ENCODE data around the gene TTLL13. TPM values are rescaled to one million over a fixed set of nuclear protein-coding genes. Genes with fewer than 3 reads are reported as not detected.

TTLL13 gene
- total and polyA plus RNA-seq, 9 of the 15 experiments (the other 6 are each of a cell fraction or from before 2014, with no cell fraction given), result 0.05 to 0.24 (median 0.11) TPM; not detected in 1

DNA sequence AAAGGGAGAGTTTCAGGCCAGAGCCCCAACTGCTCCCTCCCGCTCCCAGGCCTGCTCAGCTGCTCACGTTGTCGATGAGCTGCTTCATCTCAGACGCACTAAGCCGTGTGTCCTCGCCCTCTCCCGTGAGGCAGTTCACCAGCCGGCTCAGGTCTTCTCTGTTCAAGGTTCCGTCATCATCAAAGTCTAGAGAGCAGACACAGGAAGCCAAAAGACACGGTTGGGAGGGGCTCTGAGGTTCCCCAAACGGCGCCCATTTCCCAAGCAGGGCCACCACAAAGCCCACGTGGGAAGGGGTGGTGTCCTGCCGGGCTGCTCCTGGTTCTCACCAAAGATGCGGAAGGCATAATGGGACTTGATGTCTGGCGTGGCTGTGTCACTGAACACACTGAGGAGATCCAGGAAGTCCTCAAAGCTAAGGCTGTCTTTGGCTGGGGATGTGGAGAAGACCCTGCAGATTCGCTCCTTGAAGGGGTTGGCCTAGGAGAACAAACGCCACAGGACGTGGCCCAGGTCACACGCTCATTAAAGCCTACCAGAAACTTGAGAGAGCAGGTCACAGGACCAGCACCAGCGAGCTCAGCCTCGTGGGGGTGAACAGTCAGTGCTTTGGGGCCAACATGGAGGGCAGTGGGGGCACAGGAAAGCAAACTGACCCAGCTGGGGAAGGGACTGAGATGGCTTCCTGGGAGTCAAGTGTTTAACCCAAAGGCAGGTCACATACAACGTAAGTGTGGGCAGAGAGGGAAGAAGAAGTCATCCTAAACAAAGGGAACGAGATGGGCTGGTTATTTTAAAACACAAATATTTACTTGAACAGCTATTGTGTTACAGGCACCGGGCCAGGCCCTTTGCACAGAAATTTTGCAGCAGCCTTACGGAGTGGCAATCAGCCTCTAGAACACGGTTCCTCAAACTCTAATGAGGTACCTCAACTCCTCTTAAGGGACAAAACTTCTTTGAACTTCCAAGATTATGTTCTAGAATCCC, 18.0 kb upstream of the TTLL13 start:
- no peak for FAIRE-seq
- peak overlapping the region in 1 of 2 experiments; percentile 70; a peak in 2 of 4 replicates for H3K9ac ChIP-seq (ENCODE audit: insufficient read depth in 1 of 2, low read depth in 2 of 2, low read length in 2 of 2)

More for the DNA sequence above, 18.0 kb upstream of the TTLL13 start:
- H3K4me2 ChIP-seq (ENCODE audit: insufficient read depth, low read length), result peak overlapping the region; percentile 94; the same call in 1 of the 2 replicates
- 77% methylated on average over 19 of the region's 27 CpGs for WGBS (ENCODE audit: insufficient coverage, low coverage, missing lambda C conversion rate)
- no TSS peak for BruUV-seq (replicated peaks)
- no peak overlapping the region for H3K27ac ChIP-seq (ENCODE audit: extremely low read depth, low read depth, low read length)
- H3K9me1 ChIP-seq (ENCODE audit: control insufficient read depth, insufficient read depth, low read length), result no peaks in the 10 kb centered on the region
- peaks cover 7 to 43% of the 10 kb centered on the region in 2 experiments; a peak in 3 of 5 replicates for H3K4me1 ChIP-seq (replicated peaks in 1 of 2; ENCODE audit: control insufficient read depth in 2 of 2, insufficient read depth in 2 of 2, low read length in 2 of 2)
- TF ChIP-seq MAZ (CRISPR knock-in tag; conservative IDR thresholded peaks at IDR 0.05 in 1 of 2, IDR thresholded peaks at IDR 0.05 in 1 of 2) (0 out of 4 replicates have a peak, but pooled peaks of 1 of the 2 experiments have one; percentile 18), POLR2G (IDR thresholded peaks at IDR 0.05; ENCODE audit: low read depth, low read length) (0 out of 2 replicates have a peak, but pooled peaks have one; percentile 44), ZNF766 (CRISPR knock-in tag; conservative IDR thresholded peaks at IDR 0.05) (no peak), MAFG (tag; conservative IDR thresholded peaks at IDR 0.05) (no peak), CCNT2 (IDR thresholded peaks at IDR 0.05; ENCODE audit: borderline replicate concordance, extremely low read depth, insufficient read length, low read depth, low read length) (no peak)
- TF ChIP-seq, protein P1, sequence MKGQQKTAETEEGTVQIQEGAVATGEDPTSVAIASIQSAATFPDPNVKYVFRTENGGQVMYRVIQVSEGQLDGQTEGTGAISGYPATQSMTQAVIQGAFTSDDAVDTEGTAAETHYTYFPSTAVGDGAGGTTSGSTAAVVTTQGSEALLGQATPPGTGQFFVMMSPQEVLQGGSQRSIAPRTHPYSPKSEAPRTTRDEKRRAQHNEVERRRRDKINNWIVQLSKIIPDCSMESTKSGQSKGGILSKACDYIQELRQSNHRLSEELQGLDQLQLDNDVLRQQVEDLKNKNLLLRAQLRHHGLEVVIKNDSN (CRISPR knock-in tag; IDR thresholded peaks at IDR 0.05), result 0 out of 2 replicates have a peak, but pooled peaks have one; percentile 2
- H4K20me1 ChIP-seq (replicated peaks; ENCODE audit: control insufficient read depth, insufficient read depth, low read length), result 0 out of 2 replicates have a peak, but pooled peaks cover 4% of the 10 kb centered on the region
- no peak for DNase-seq (ENCODE audit: extremely low read depth in 1 of 4, low spot score in 3 of 4)
- in situ Hi-C loops (cut with MboI), result loop anchor here (10.0 kb wide), 1 partner anchor 447 kb away; no protein-coding TSS in a partner anchor
- H3K79me2 ChIP-seq (ENCODE audit: control insufficient read depth, insufficient read depth, low read length), result peaks cover 32% of the 10 kb centered on the region
- H3K4me3 ChIP-seq, result peak overlapping the region; percentile 78; the same call in 1 of the 2 replicates
- ChIA-PET CTCF (ENCODE audit: low intra/inter-chr PET ratio) (no interaction called here), POLR2A (interaction anchor here (0.6 to 1.8 kb wide), 7 partner anchors 9 to 31 kb away, joined by 3 to 7 read pairs (median 3); partner anchors contain the start of gene SEMA4B)
- H2AFZ ChIP-seq (ENCODE audit: low read depth, low read length), result no peak overlapping the region
- intact Hi-C loops (cut with micrococcal nuclease), result loop anchor here (5.0 kb wide), 1 partner anchor 56 kb away; no protein-coding TSS in a partner anchor
- ATAC-seq, result no peak
- peaks cover 62% of the 10 kb centered on the region for H3K36me3 ChIP-seq (ENCODE audit: control insufficient read depth, insufficient read depth, low read length)
- no peaks in the 10 kb centered on the region for H3K9me3 ChIP-seq (replicated peaks; ENCODE audit: control insufficient read depth, insufficient read depth, low read depth, low read length)
- H3K27me3 ChIP-seq (ENCODE audit: control insufficient read depth in 2 of 2, insufficient read depth in 2 of 2, low read length in 2 of 2), result no peaks in the 10 kb centered on the region

Measured in K562 (cell line).